ENCODE measurements around the gene GTF2H1.

DNA sequence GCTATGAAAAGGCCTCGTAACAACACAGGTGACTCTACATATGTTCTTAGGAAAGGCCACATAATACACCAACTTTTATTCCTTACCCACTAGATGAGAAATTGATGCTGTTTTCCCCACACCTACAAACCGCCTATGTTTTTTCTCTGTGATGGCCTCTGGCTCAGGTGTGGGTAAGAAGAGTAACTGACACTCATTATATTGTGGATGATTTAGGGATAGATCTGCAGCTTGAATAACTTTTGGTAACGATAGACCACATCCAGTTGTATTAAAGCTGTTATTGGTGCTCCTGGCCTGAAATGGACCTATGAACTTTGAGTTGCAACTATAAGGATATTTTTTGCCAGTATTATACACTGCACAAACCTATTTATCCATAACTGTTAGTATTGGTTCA, 75.6 kb downstream of the GTF2H1 start:
- TF ChIP-seq, protein P1, sequence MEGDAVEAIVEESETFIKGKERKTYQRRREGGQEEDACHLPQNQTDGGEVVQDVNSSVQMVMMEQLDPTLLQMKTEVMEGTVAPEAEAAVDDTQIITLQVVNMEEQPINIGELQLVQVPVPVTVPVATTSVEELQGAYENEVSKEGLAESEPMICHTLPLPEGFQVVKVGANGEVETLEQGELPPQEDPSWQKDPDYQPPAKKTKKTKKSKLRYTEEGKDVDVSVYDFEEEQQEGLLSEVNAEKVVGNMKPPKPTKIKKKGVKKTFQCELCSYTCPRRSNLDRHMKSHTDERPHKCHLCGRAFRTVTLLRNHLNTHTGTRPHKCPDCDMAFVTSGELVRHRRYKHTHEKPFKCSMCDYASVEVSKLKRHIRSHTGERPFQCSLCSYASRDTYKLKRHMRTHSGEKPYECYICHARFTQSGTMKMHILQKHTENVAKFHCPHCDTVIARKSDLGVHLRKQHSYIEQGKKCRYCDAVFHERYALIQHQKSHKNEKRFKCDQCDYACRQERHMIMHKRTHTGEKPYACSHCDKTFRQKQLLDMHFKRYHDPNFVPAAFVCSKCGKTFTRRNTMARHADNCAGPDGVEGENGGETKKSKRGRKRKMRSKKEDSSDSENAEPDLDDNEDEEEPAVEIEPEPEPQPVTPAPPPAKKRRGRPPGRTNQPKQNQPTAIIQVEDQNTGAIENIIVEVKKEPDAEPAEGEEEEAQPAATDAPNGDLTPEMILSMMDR (IDR thresholded peaks at IDR 0.05 in 8 of 11, conservative IDR thresholded peaks at IDR 0.05 in 3 of 11), result no peak
- no peak for TF ChIP-seq POLR2AphosphoS5 (IDR thresholded peaks at IDR 0.05)
